Adipocyte (in vitro differentiated cells): ENCODE measurements around the gene CD47.

Experiments
- DNase-seq: peaks from one replicate; pipeline ENCODE4 v3.0.0-alpha.2; 2015; ENCODE audit warnings: low read depth
- H3K27me3 ChIP-seq: replicated peaks from 2 replicates; pipeline ENCODE4 v1.7.0; 2013; ENCODE audit warnings: mild to moderate bottlenecking, low read length, moderate library complexity; ENCODE audit not compliant: control insufficient read depth, insufficient read depth
- H3K36me3 ChIP-seq: 2 replicates; pipeline ENCODE4 v1.7.0; 2013; ENCODE audit warnings: low read length, mild to moderate bottlenecking, moderate library complexity; ENCODE audit not compliant: control insufficient read depth, insufficient read depth, severe bottlenecking
- H3K4me1 ChIP-seq: 2 replicates; pipeline ENCODE4 v1.7.0; 2013; ENCODE audit warnings: mild to moderate bottlenecking, low read length, moderate library complexity; ENCODE audit not compliant: control insufficient read depth, insufficient read depth
- H3K4me3 ChIP-seq: 2 replicates; pipeline ENCODE4 v1.7.0; 2013; ENCODE audit warnings: mild to moderate bottlenecking, low read length, moderate library complexity
- H3K9ac ChIP-seq: 2 replicates; pipeline ENCODE4 v1.7.0; 2013; ENCODE audit warnings: mild to moderate bottlenecking, low read length, moderate library complexity
- H3K9me3 ChIP-seq: 2 replicates; pipeline ENCODE4 v1.7.0; 2013; ENCODE audit warnings: mild to moderate bottlenecking, low read length, moderate library complexity; ENCODE audit not compliant: control insufficient read depth

The CD47 gene

GRCh38 chr3:108126348-108126747 lies 35.5 kb upstream of the CD47 start:
- Histone ChIP-seq H3K9ac (no peak overlapping the region), H3K27me3 (peaks cover 3% of the 10 kb centered on the region), H3K36me3 (no peaks in the 10 kb centered on the region), H3K4me3 (no peak overlapping the region), H3K9me3 (no peaks in the 10 kb centered on the region), H3K4me1 (peaks cover 10% of the 10 kb centered on the region)
- DNase-seq = no peak

GRCh38 chr3:108125550-108126071 lies 34.8 kb upstream of the CD47 start:
- Histone ChIP-seq H3K9me3 (no peaks in the 10 kb centered on the region), H3K4me3 (no peak overlapping the region), H3K4me1 (peaks cover 3% of the 10 kb centered on the region), H3K27me3 (peaks cover 3% of the 10 kb centered on the region), H3K36me3 (no peaks in the 10 kb centered on the region), H3K9ac (no peak overlapping the region)
- DNase-seq = no peak

GRCh38 chr3:108125153-108125543 lies 34.3 kb upstream of the CD47 start:
- Histone ChIP-seq H3K4me3 (no peak overlapping the region), H3K4me1 (no peaks in the 10 kb centered on the region), H3K27me3 (peaks cover 3% of the 10 kb centered on the region), H3K9me3 (no peaks in the 10 kb centered on the region), H3K36me3 (no peaks in the 10 kb centered on the region), H3K9ac (no peak overlapping the region)
- no peak for DNase-seq

- no peak for DNase-seq
- Histone ChIP-seq H3K27me3 (peaks cover 3% of the 10 kb centered on the region), H3K4me1 (no peaks in the 10 kb centered on the region), H3K36me3 (no peaks in the 10 kb centered on the region), H3K9ac (no peak overlapping the region), H3K4me3 (no peak overlapping the region), H3K9me3 (no peaks in the 10 kb centered on the region)
These were observed 33.7 kb upstream of the CD47 start for GRCh38 chr3:108124337-108125152.

- H3K9ac ChIP-seq = no peak overlapping the region
- H3K4me1 ChIP-seq = no peaks in the 10 kb centered on the region
- H3K9me3 ChIP-seq = no peaks in the 10 kb centered on the region
- H3K36me3 ChIP-seq = no peaks in the 10 kb centered on the region
- peaks cover 3% of the 10 kb centered on the region for H3K27me3 ChIP-seq
- H3K4me3 ChIP-seq = no peak overlapping the region
- no peak for DNase-seq
These were observed 32.5 kb upstream of the CD47 start for GRCh38 chr3:108123326-108123725.

- Histone ChIP-seq H3K27me3 (peaks cover 3% of the 10 kb centered on the region), H3K9ac (no peak overlapping the region), H3K36me3 (no peaks in the 10 kb centered on the region), H3K9me3 (no peaks in the 10 kb centered on the region), H3K4me3 (no peak overlapping the region), H3K4me1 (no peaks in the 10 kb centered on the region)
- DNase-seq = no peak
These were observed 31.4 kb upstream of the CD47 start for GRCh38 chr3:108122276-108122675.

- Histone ChIP-seq H3K9me3 (no peaks in the 10 kb centered on the region), H3K9ac (no peak overlapping the region), H3K4me3 (no peak overlapping the region)
These were observed 28.7 kb upstream of the CD47 start for GRCh38 chr3:108119398-108120104.

GRCh38 chr3:108118038-108118768 lies 27.4 kb upstream of the CD47 start:
- no peak for DNase-seq
- H3K9ac ChIP-seq = no peak overlapping the region
- H3K36me3 ChIP-seq = no peaks in the 10 kb centered on the region
- H3K4me1 ChIP-seq = no peaks in the 10 kb centered on the region
- H3K9me3 ChIP-seq = no peaks in the 10 kb centered on the region
- no peak overlapping the region for H3K4me3 ChIP-seq
- no peaks in the 10 kb centered on the region for H3K27me3 ChIP-seq

More at GRCh38 chr3:108119398-108120104, 28.7 kb upstream of the CD47 start:
- H3K27me3 ChIP-seq = peaks cover 3% of the 10 kb centered on the region
- H3K4me1 ChIP-seq = no peaks in the 10 kb centered on the region
- no peak for DNase-seq
- H3K36me3 ChIP-seq = no peaks in the 10 kb centered on the region

- H3K27me3 ChIP-seq = no peaks in the 10 kb centered on the region
- no peak for DNase-seq
- H3K4me3 ChIP-seq = no peak overlapping the region
These were observed 26.5 kb upstream of the CD47 start for GRCh38 chr3:108117241-108117775.

GRCh38 chr3:108114423-108115065 lies 23.7 kb upstream of the CD47 start:
- Histone ChIP-seq H3K9ac (no peak overlapping the region), H3K9me3 (no peaks in the 10 kb centered on the region), H3K36me3 (no peaks in the 10 kb centered on the region), H3K27me3 (no peaks in the 10 kb centered on the region), H3K4me1 (no peaks in the 10 kb centered on the region), H3K4me3 (no peak overlapping the region)
- DNase-seq = no peak

More at GRCh38 chr3:108117241-108117775, 26.5 kb upstream of the CD47 start:
- Histone ChIP-seq H3K9ac (no peak overlapping the region), H3K9me3 (no peaks in the 10 kb centered on the region), H3K36me3 (no peaks in the 10 kb centered on the region), H3K4me1 (no peaks in the 10 kb centered on the region)
